Common myeloid progenitor, CD34-positive (primary cell): Measurements from ENCODE around the gene SCP2D1.
"Not testable (repeated sequence)": the region's sequence is repeated elsewhere in the genome, so short reads cannot be mapped to it uniquely, and the experiment has no call there.

Experiments used
- CTCF ChIA-PET: fragments of 350-600 bp; sonication (Branson Sonifier 250); formaldehyde crosslinking; loops from one replicate; lab custom pipeline; 2021; ENCODE audit warnings: antibody characterized with exemption; lab: Charles Lee
- POLR2A ChIA-PET: fragments of 350-600 bp; sonication (Branson Sonifier 250); formaldehyde crosslinking; loops from one replicate; lab custom pipeline; 2021; ENCODE audit warnings: antibody characterized with exemption; lab: Charles Lee
- DNase-seq, 3 donors: peaks; one replicate each; pipeline versions ENCODE4 v3.0.0 to v3.0.0-alpha.2; 2013
- H3K27ac ChIP-seq, 2 experiments: 1 replicate in 1 of 2; 2 replicates in 1 of 2; pipeline ENCODE4 v1.7.0; 2013; ENCODE audit warnings: inconsistent platforms in 2 of 2, low read length in 2 of 2, mild to moderate bottlenecking in 2 of 2, low read depth in 1 of 2, moderate library complexity in 1 of 2; ENCODE audit not compliant: severe bottlenecking in 2 of 2, insufficient read depth in 1 of 2, poor library complexity in 1 of 2
- H3K27me3 ChIP-seq, 5 experiments: replicated peaks in 2 of 5; 1 replicate in 3 of 5; 2 replicates in 2 of 5; pipeline versions ENCODE4 v1.6.1 to v1.7.0; 2013; ENCODE audit warnings: low read length in 4 of 5, mild to moderate bottlenecking in 2 of 5, moderate library complexity in 2 of 5, inconsistent platforms in 1 of 5; ENCODE audit not compliant: insufficient read depth in 5 of 5, control insufficient read depth in 4 of 5
- H3K36me3 ChIP-seq, 4 experiments: 1 replicate in 2 of 4; 2 replicates in 2 of 4; pipeline versions ENCODE4 v1.6.1 to v1.7.0; 2013; ENCODE audit warnings: low read length in 3 of 4, control low read depth in 1 of 4, mild to moderate bottlenecking in 1 of 4; ENCODE audit not compliant: control insufficient read depth in 4 of 4, insufficient read depth in 4 of 4
- H3K4me1 ChIP-seq, 4 experiments: 1 replicate in 3 of 4; 2 replicates in 1 of 4; pipeline versions ENCODE4 v1.6.1 to v1.7.1; 2013; ENCODE audit warnings: low read length in 3 of 4, mild to moderate bottlenecking in 3 of 4, control low read depth in 1 of 4, inconsistent platforms in 1 of 4, moderate library complexity in 1 of 4; ENCODE audit not compliant: control insufficient read depth in 4 of 4, insufficient read depth in 4 of 4; ENCODE audit errors: control extremely low read depth in 1 of 4
- H3K4me3 ChIP-seq, 7 experiments: 1 replicate in 4 of 7; 2 replicates in 3 of 7; pipeline versions ENCODE4 v1.5.1 to v1.7.0; 2013; ENCODE audit warnings: mild to moderate bottlenecking in 7 of 7, low read length in 6 of 7, moderate library complexity in 6 of 7, inconsistent platforms in 2 of 7, low read depth in 2 of 7, control low read depth in 1 of 7; ENCODE audit not compliant: insufficient read depth in 4 of 7, control insufficient read depth in 1 of 7; ENCODE audit errors: extremely low read depth in 1 of 7
- H3K9me3 ChIP-seq, 5 experiments: 1 replicate in 4 of 5; 2 replicates in 1 of 5; pipeline versions ENCODE4 v1.6.1 to v1.7.1; 2013; ENCODE audit warnings: low read length in 4 of 5, mild to moderate bottlenecking in 2 of 5, inconsistent platforms in 1 of 5, low read depth in 1 of 5, moderate library complexity in 1 of 5; ENCODE audit not compliant: control insufficient read depth in 4 of 5, insufficient read depth in 2 of 5; ENCODE audit errors: control extremely low read depth in 1 of 5
- WGBS: methylation state at CpG from one replicate; pipeline ENCODE4 v1.1.5; 2013; ENCODE audit not compliant: insufficient coverage; 5-methylcytosine and 5-hydroxymethylcytosine counted together

SCP2D1 gene

DNA sequence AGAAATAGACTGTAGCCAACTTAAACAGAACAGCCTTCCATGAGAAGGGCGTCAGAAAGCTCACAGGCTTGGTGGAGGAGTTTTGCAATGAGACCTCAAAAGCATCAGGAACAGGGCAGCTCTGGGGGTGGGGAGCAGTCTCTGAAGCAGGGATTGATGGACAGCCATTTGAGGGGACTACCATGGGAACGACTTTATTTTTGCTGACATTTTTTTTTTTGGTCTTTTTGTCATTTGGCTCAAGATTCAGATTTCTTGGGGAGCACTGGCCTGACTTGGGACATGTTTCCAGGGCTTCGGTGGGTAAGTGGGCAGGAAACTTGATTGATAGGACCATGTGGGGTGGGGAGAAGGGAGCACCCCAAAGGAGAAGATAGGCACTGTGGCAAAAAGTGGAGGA is 32.1 kb upstream of the SCP2D1 start:
- DNase-seq: no peak
- no peak overlapping the region for H3K27ac ChIP-seq
- CTCF ChIA-PET: no interaction called here
- H3K27me3 ChIP-seq: no peaks in the 10 kb centered on the region
- 94% methylated on average over 3 of the region's 3 CpGs for WGBS
- no peaks in the 10 kb centered on the region for H3K36me3 ChIP-seq
- no peaks in the 10 kb centered on the region for H3K9me3 ChIP-seq
- H3K4me3 ChIP-seq: no peak overlapping the region
- no peaks in the 10 kb centered on the region for H3K4me1 ChIP-seq
- POLR2A ChIA-PET: no interaction called here

DNA sequence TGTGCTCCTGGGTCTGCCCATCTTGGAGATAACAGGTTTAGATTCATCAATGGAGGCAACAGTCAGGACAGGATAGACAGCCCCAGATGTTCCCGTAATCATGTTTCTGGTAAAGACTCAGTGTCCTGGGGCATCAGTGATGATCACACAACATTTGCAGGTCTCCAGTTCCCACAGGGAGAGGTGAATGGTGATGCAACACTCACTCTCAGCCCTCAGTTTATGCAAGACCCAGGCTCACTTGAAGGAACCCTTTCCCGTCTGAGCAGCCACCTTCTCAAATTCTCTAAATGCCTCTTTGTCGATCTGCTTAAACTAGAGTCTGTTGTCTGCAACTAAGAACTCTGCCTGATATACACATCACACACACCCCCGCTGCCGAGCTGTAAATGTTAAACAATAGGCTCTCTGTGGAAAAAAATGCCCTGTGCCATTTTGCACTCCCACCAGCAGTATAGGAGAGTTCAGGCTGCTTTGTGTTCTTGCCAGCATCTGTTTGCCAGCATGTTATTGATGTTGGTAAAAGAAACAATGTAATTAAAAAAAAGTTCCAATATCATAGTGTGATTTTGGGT is 30.1 kb upstream of the SCP2D1 start:
- Histone ChIP-seq H3K27me3 (no peaks in the 10 kb centered on the region), H3K9me3 (no peaks in the 10 kb centered on the region), H3K4me1 (no peaks in the 10 kb centered on the region), H3K36me3 (no peaks in the 10 kb centered on the region), H3K4me3 (no peak overlapping the region), H3K27ac (no peak overlapping the region)
- CTCF ChIA-PET: no interaction called here
- no peak for DNase-seq
- 97% methylated on average over 3 of the region's 5 CpGs for WGBS
- POLR2A ChIA-PET: no interaction called here

DNA sequence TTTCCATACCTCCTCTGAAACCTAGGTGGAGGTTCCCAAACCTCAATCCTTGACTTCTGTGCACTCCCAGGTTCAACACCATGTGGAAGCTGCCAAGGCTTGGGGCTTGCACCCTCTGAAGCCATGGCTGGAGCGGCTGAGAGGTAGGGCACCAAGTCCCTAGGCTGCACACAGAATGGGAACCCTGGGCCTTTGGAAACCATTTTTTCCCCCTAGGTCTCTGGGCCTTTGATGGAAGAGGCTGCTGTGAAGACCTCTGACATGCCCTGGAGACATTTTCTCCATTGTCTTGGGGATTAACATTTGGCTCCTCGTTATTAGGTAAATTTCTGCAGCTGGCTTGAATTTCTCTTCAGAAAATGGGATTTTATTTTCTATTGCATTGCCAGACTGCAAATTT is 26.5 kb upstream of the SCP2D1 start:
- DNase-seq, H3K4me1 ChIP-seq, H3K4me3 ChIP-seq, H3K9me3 ChIP-seq, H3K27ac ChIP-seq, POLR2A ChIA-PET, H3K36me3 ChIP-seq, CTCF ChIA-PET: not testable (repeated sequence)
- WGBS: 100% methylated on average over 2 of the region's 2 CpGs
- H3K27me3 ChIP-seq: peaks cover 0 to 12% (median 8%) of the 10 kb centered on the region in 5 experiments

DNA sequence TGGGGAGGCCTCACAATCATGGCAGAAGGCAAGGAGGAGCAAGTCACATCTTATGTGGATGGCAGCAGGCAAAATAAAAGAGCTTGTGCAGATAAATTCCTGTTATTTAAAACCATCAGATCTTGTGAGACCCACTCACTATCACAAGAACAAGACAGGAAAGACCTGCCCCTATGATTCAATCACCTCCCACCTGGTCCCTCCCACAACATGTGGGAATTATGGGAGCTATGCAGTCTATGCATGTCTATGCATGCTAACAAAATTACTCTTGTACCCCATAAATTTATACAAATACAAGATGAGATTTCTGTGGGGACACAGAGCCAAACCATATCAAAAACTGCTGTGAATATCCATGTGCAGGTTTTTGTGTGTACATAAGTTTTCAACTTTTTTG is 25.6 kb upstream of the SCP2D1 start:
- POLR2A ChIA-PET: no interaction called here
- DNase-seq: no peak
- no peak overlapping the region for H3K4me3 ChIP-seq
- H3K9me3 ChIP-seq: no peaks in the 10 kb centered on the region
- no peak overlapping the region for H3K27ac ChIP-seq
- CTCF ChIA-PET: interaction anchor here (1.0 to 1.3 kb wide), 2 partner anchors 9 to 29 kb away, joined by 3 to 4 read pairs; no protein-coding TSS in a partner anchor
- H3K4me1 ChIP-seq: no peaks in the 10 kb centered on the region
- no peaks in the 10 kb centered on the region for H3K36me3 ChIP-seq
- H3K27me3 ChIP-seq: peaks cover 0 to 12% (median 8%) of the 10 kb centered on the region in 5 experiments

DNA sequence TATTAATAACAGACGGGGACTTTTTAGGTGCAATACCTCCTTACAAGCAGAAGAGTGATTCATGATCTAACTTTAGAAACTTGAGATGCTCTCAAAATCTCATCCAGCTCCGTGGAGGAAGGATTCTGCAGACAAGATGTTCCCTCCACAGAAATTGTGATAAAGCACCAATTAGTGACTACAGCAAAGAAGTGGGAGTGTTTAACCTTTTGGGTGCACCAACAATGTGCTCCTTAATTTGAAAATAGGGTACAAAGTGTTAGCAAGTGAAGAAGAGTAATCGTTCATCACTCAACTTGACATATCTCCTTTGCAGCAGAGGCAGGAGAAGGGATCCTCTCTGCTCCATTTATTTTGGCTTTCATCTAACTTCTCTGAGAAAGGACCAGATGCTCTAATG is 22.8 kb upstream of the SCP2D1 start:
- WGBS: 58% methylated on average over 2 of the region's 3 CpGs

DNA sequence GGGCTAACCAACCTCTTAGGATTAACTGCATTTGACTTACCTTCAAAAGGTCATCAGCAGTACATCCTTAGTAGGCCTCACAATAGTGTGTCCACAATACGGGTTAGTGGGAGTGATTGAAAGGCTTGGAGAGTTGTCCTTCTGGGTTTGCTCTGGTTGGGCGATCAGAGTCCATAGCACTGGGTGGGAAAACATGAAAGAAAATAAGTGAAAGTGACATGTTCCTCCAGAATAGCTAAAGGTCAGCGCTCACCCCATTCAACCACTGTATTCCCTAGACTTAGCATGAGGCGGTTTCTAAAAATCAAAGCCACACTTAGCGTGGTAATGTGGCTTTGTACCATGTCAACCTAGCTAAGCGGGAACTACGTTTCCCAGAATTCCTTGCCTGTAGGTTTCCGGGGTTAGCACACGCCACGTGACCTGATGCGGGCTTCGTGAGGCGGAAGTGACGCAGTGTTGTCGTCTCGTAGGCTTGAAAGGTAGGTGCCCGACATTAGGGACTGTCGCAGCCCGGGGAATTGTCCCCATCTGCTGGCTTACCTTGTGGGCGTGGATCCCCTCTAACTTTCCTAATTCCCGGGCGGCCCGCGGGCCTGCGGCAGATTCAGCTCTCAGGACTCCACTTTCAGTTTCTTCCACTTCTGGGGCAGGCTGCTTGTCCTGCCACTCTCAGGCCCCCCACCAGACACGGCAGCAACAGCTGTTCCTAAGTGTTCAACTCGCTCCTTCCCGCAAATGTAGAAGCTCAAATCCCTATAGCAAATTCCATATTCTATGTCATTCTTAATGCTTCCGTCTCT is 19.8 kb upstream of the SCP2D1 start:
- peak overlapping the region; percentile 85 to 94 for H3K27ac ChIP-seq
- ChIA-PET POLR2A (interaction anchor here (0.5 kb wide), 1 partner anchor 24 kb away, joined by 3 read pairs; no protein-coding TSS in a partner anchor), CTCF (interaction anchor here (1.2 to 1.6 kb wide), 2 partner anchors 10 to 162 kb away, joined by 3 to 5 read pairs; no protein-coding TSS in a partner anchor)
- H3K9me3 ChIP-seq: no peaks in the 10 kb centered on the region
- WGBS: 5% methylated on average over 26 of the region's 29 CpGs
- H3K4me3 ChIP-seq: peak overlapping the region; percentile 41 to 94 (median 90)
- peaks cover 0 to 12% (median 8%) of the 10 kb centered on the region in 5 experiments for H3K27me3 ChIP-seq
- H3K36me3 ChIP-seq: no peaks in the 10 kb centered on the region
- H3K4me1 ChIP-seq: peaks cover 2 to 11% (median 6%) of the 10 kb centered on the region in 4 experiments
- peak; percentile 95 to 96 (median 96) for DNase-seq

More for the DNA sequence above, 22.8 kb upstream of the SCP2D1 start:
- no peaks in the 10 kb centered on the region for H3K9me3 ChIP-seq
- CTCF ChIA-PET: interaction anchor here (1.0 to 1.4 kb wide), 2 partner anchors 10 to 25 kb away, joined by 3 read pairs; no protein-coding TSS in a partner anchor
- DNase-seq: no peak
- POLR2A ChIA-PET: no interaction called here
- peaks cover 2 to 11% (median 6%) of the 10 kb centered on the region in 4 experiments for H3K4me1 ChIP-seq
- H3K4me3 ChIP-seq: no peak overlapping the region
- peaks cover 0 to 12% (median 8%) of the 10 kb centered on the region in 5 experiments for H3K27me3 ChIP-seq
- no peak overlapping the region for H3K27ac ChIP-seq
- no peaks in the 10 kb centered on the region for H3K36me3 ChIP-seq

DNA sequence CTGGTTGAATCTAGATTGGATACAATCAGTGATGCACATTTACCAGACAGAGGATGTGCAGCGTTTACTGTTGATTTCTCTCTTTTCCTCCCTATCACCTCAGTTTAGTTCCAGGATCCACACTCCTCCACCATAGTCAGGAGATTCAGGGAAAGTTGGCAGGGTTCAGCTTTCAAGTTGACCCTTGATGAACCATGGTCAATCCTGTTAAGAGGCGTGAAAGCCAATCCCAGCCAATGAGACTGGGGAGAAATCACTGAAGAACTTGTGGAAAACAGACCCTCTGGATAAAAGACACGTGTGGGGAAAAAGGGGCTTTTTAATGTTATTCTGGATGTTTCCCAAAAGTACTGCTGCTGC is 19.2 kb upstream of the SCP2D1 start:
- Histone ChIP-seq H3K27ac (peak overlapping the region; percentile 85 to 94), H3K4me1 (peaks cover 2 to 11% (median 6%) of the 10 kb centered on the region in 4 experiments), H3K4me3 (peak overlapping the region; percentile 41 to 94 (median 90)), H3K36me3 (no peaks in the 10 kb centered on the region), H3K9me3 (no peaks in the 10 kb centered on the region), H3K27me3 (peaks cover 0 to 12% (median 8%) of the 10 kb centered on the region in 5 experiments)
- 82% methylated on average over 3 of the region's 3 CpGs for WGBS
- DNase-seq: peak in 1 of 3 donors; percentile 3
- POLR2A ChIA-PET: no interaction called here
- CTCF ChIA-PET: interaction anchor here (1.2 to 1.6 kb wide), 2 partner anchors 9 to 162 kb away, joined by 3 to 5 read pairs; no protein-coding TSS in a partner anchor
